ENCODE measurements around the gene CWC27.

GRCh38 chr5:64744914-64745313, 23.8 kb upstream of the CWC27 start:
- TF ChIP-seq CTCF (IDR thresholded peaks at IDR 0.05; ENCODE audit: insufficient read depth, low read length) (no peak), POLR2AphosphoS5 (IDR thresholded peaks at IDR 0.05; ENCODE audit: low read depth) (no peak)
